GM10266 (cell line): ENCODE results near the gene HMGN2.
A peak's percentile ranks its signal among the peaks of the same experiment; 100 is the strongest.

Experiments
- DNase-seq: peaks from one replicate; pipeline ENCODE4 v3.0.0; 2012; ENCODE audit errors: extremely low spot score
- CTCF ChIP-seq: IDR thresholded peaks from 2 replicates; pipeline ENCODE4 v1.5.1; 2012; ENCODE audit warnings: mild to moderate bottlenecking, low read depth; ENCODE audit not compliant: control insufficient read depth, insufficient read depth; ENCODE audit errors: missing control alignments

The HMGN2 gene

DNA sequence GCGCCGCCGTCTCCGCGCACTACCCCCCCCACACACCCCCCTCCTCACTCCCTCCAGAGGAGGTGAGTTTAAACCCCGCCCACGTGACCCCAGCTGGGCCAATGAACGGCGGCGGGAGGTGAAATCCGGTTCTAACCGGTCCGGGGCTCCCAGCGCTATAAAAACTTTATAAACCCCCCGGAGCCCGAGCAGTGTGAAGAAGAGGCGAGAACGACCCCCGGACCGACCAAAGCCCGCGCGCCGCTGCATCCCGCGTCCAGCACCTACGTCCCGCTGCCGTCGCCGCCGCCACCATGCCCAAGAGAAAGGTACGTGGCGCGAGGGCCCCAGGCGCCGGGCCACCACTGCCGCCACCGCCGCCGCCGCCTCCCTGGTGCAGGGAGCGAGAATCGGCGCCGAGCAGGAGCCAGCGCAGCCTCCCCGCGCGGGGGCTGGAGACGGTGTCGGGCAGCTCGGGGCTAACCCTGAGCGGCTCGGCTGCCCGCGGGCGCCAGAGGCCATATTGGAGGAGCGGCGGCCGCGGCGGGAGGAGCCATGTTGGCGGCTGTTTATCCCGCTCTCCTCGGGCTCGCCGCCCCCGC lies at the start of gene HMGN2:
HMGN2 (plus strand) TSS at position 121 of the 581 bp plus-strand sequence; CDS start at position 294, 173 bp downstream.
- peak; percentile 89 for DNase-seq
- no peak for TF ChIP-seq CTCF

DNA sequence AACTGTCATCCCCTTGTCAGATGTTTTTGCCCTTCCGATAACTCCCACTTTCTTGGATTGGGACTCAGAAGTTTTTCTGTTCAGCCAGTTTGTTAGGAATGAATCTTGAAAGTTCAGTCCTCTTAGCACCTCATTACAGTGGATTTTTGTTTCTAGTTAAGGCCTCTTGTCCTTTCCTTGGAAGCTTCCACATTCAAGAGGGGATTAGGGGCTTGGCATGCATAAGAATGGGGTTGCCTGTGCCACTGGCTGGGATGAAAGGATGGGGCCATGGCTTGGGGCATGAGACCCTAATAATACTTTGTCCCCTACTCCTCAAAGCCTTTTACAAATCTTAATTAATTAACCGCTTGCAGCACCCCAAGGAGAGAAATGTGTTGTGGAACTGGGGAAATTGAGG lies 42.5 kb upstream of the HMGN2 start:
- no peak for DNase-seq
- no peak for TF ChIP-seq CTCF

DNA sequence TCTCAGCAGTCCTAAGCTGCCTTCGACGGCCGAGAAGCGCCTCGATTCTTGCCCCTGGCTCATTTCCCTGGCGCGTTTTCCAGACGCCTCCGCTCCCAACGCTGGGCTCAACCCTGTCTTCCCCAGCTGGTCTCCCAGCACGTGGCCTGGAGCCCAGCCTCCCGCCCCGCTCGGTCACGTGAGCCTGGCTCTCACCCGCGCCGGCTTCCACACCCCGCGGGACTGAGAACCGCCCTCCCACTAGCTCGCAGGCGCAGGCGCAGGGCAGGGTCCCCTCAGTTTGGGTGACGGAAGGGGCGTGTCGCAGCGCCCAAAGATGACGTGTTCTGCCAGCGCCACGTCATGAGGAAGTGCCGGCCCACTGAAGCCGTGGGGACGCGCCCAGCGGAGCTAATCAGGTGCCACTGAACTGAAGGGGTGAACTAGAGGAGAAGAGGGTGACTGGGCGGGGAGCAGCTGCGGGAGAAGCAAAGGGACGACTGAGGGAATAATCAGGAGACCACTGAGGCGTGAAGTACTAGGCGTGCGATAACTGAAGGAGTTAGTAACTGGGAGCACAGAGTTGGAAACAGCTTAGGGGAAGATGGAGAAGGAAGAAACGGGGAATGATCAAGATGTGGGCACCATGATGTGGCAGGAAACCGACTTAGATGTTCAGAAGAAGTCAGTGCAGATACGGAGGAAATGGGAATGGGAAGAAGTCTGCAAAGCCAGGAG lies 40.1 kb upstream of the HMGN2 start, which contains the start of gene DHDDS:
DHDDS (plus strand) TSS at position 343 of the 717 bp plus-strand sequence. CDS start 625 bp downstream, outside the sequence.
- peak; percentile 95 for DNase-seq
- no peak for TF ChIP-seq CTCF

DNA sequence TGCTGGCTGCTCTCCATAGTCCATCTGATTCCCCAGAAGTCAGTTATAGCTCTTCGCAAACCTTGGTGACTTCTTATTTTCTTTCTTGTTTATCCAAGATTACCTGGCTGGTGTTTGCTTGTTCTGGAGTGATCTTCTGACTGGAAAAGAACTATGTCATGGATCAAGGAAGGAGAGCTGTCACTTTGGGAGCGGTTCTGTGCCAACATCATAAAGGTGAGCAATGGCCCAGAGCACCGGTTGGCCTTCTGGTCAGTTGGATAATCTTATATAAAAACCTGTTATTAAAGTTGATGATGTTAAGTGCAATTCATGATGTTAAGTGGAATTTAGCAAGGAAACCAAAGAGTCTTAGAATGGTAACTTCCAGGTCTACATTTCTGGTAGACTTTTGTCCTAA lies 39.4 kb upstream of the HMGN2 start:
- no peak for TF ChIP-seq CTCF
- DNase-seq, result no peak

GRCh38 chr1:26434161-26434752 lies 38.0 kb upstream of the HMGN2 start:
- TF ChIP-seq CTCF, result no peak
- no peak for DNase-seq

- DNase-seq, result no peak
- no peak for TF ChIP-seq CTCF
These were observed 34.2 kb upstream of the HMGN2 start for GRCh38 chr1:26438041-26438440.

GRCh38 chr1:26440259-26440658 lies 32.0 kb upstream of the HMGN2 start:
- no peak for DNase-seq
- no peak for TF ChIP-seq CTCF
